Endothelial cell of umbilical vein (primary cell): ENCODE measurements around the gene ADGRG1. TPM values are rescaled to one million over a fixed set of nuclear protein-coding genes. Genes with fewer than 3 reads are reported as not detected.

Experiments used
- Bru-seq: library from RNA; stranded (reverse); fragments of 400-500 nt; gene quantifications from one replicate; lab custom pipeline; 2021; lab: Mats Ljungman, UMichigan
- BruChase-seq, 2 experiments: library from RNA; stranded (reverse); fragments of 400-500 nt; gene quantifications; one replicate each; lab custom pipeline; 2021; lab: Mats Ljungman, UMichigan
- BruUV-seq: library from RNA; stranded (reverse); fragments of 400-500 nt; replicated peaks from 2 replicates; lab custom pipeline; 2021; lab: Mats Ljungman, UMichigan
- CTCF ChIA-PET: fragments of 300-600, 350-600 bp; sonication (Branson Sonifier 250); formaldehyde crosslinking; loops from one replicate; lab custom pipeline; 2021; ENCODE audit warnings: antibody characterized with exemption, inconsistent platforms; lab: Charles Lee
- POLR2A ChIA-PET: fragments of 300-600, 350-600 bp; sonication (Branson Sonifier 250); formaldehyde crosslinking; loops from one replicate; lab custom pipeline; 2021; ENCODE audit warnings: antibody characterized with exemption, inconsistent platforms; lab: Charles Lee
- DNase-seq: peaks from one replicate; pipeline ENCODE4 v3.0.0-alpha.2; 2011; ENCODE audit warnings: low read depth, low spot score
- FAIRE-seq: peaks from 2 replicates; lab custom pipeline; 2011; peaks lifted over from hg19 to GRCh38; lab: Jason Lieb, UNC
- H2AFZ ChIP-seq: 2 replicates; pipeline ENCODE4 v1.6.0; 2012; ENCODE audit warnings: low read depth, low read length, control low read depth, inconsistent platforms
- H3K27ac ChIP-seq: 2 replicates; pipeline ENCODE4 v1.5.1; 2011; ENCODE audit warnings: low read depth, mild to moderate bottlenecking, control low read depth, low read length, moderate library complexity; ENCODE audit not compliant: insufficient read depth
- H3K27me3 ChIP-seq, 2 experiments: 2 replicates each; pipeline versions ENCODE4 v1.6.0 to v1.6.1; 2011; ENCODE audit warnings: low read length in 2 of 2, mixed read lengths in 1 of 2; ENCODE audit not compliant: control insufficient read depth in 2 of 2, insufficient read depth in 2 of 2
- H3K36me3 ChIP-seq, 2 experiments: 2 replicates in 1 of 2; 3 replicates in 1 of 2; pipeline ENCODE4 v1.5.1; 2011; ENCODE audit warnings: low read length in 2 of 2, mild to moderate bottlenecking in 1 of 2, moderate library complexity in 1 of 2; ENCODE audit not compliant: control insufficient read depth in 2 of 2, insufficient read depth in 2 of 2; ENCODE audit errors: extremely low read depth in 1 of 2
- H3K4me1 ChIP-seq: 3 replicates; pipeline ENCODE4 v1.5.1; 2011; ENCODE audit warnings: mild to moderate bottlenecking, low read length; ENCODE audit not compliant: control insufficient read depth, insufficient read depth; ENCODE audit errors: extremely low read depth
- H3K4me2 ChIP-seq: 2 replicates; pipeline ENCODE4 v1.6.1; 2011; ENCODE audit warnings: low read length, control low read depth, mixed read lengths; ENCODE audit not compliant: insufficient read depth
- H3K4me3 ChIP-seq, 3 experiments: fragments of 200-600 bp in 1 of 3; sonication (generic), shearing (Covaris generic) in 1 of 3; replicated peaks in 1 of 3; 2 replicates each; pipeline ENCODE4 v1.5.1; 2011 to 2016; ENCODE audit warnings: control low read depth in 3 of 3, low read length in 3 of 3, mild to moderate bottlenecking in 2 of 3, inconsistent platforms in 1 of 3, low read depth in 1 of 3, moderate library complexity in 1 of 3; ENCODE audit not compliant: insufficient read depth in 1 of 3
- H3K79me2 ChIP-seq: 2 replicates; pipeline ENCODE4 v1.6.0; 2012; ENCODE audit warnings: low read length, inconsistent platforms; ENCODE audit not compliant: control insufficient read depth, insufficient read depth
- H3K9ac ChIP-seq: replicated peaks from 2 replicates; pipeline ENCODE3; 2011; ENCODE audit warnings: low read length, control low read depth; ENCODE audit not compliant: insufficient read depth; ENCODE audit errors: extremely low read depth
- H3K9me1 ChIP-seq: replicated peaks from 3 replicates; pipeline ENCODE4 v1.6.0; 2011; ENCODE audit warnings: mild to moderate bottlenecking, low read length; ENCODE audit not compliant: control insufficient read depth, insufficient read depth; ENCODE audit errors: extremely low read depth
- H3K9me3 ChIP-seq: replicated peaks from 2 replicates; pipeline ENCODE4 v1.5.1; 2012; ENCODE audit warnings: low read length, inconsistent platforms; ENCODE audit not compliant: control insufficient read depth, insufficient read depth
- H4K20me1 ChIP-seq: replicated peaks from 2 replicates; pipeline ENCODE3; 2011; ENCODE audit warnings: mild to moderate bottlenecking, low read length; ENCODE audit not compliant: control insufficient read depth, insufficient read depth; ENCODE audit errors: extremely low read depth
- CTCF ChIP-seq, 2 donors: IDR thresholded peaks; 1 replicate in 1 of 2; 2 replicates in 1 of 2; pipeline ENCODE4 v1.5.1; 2011; ENCODE audit warnings: low read length in 2 of 2, mild to moderate bottlenecking in 2 of 2, moderate library complexity in 2 of 2, control low read depth in 1 of 2, inconsistent platforms in 1 of 2, low read depth in 1 of 2; ENCODE audit not compliant: insufficient read depth in 1 of 2; ENCODE audit errors: extremely low read depth in 1 of 2
- EZH2 ChIP-seq: IDR thresholded peaks from 2 replicates; pipeline ENCODE4 v1.6.1; 2012; ENCODE audit warnings: borderline replicate concordance, low read depth, mild to moderate bottlenecking, moderate library complexity, low read length, inconsistent platforms; ENCODE audit not compliant: severe bottlenecking
- FOS ChIP-seq: IDR thresholded peaks from 2 replicates; pipeline ENCODE4 v1.6.1; 2011; ENCODE audit warnings: mild to moderate bottlenecking, low read length, moderate library complexity, borderline replicate concordance; ENCODE audit not compliant: insufficient read depth
- GATA2 ChIP-seq: IDR thresholded peaks from 2 replicates; pipeline ENCODE4 v1.7.0; 2011; ENCODE audit warnings: low read depth, mild to moderate bottlenecking, moderate library complexity, mixed read lengths, low read length; ENCODE audit not compliant: insufficient read length, insufficient read depth
- JUN ChIP-seq: IDR thresholded peaks from 2 replicates; pipeline ENCODE4 v1.6.1; 2011; ENCODE audit warnings: borderline replicate concordance, low read depth; ENCODE audit not compliant: insufficient read length, insufficient read depth
- MYC ChIP-seq: IDR thresholded peaks from one replicate; pipeline ENCODE4 v1.6.1; 2011; ENCODE audit warnings: mild to moderate bottlenecking, low read depth, low read length
- POLR2A ChIP-seq: IDR thresholded peaks from 2 replicates; pipeline ENCODE4 v1.6.1; 2012; ENCODE audit warnings: low read depth, mild to moderate bottlenecking, control low read depth, low read length
- POLR2AphosphoS5 ChIP-seq: IDR thresholded peaks from 2 replicates; pipeline ENCODE4 v1.6.1; 2012; ENCODE audit warnings: low read depth, mild to moderate bottlenecking, control low read depth, low read length, moderate library complexity; ENCODE audit not compliant: insufficient read depth
- dilution Hi-C: fragments of 300-500 bp; cut with MboI; formaldehyde crosslinking; loops from one replicate; pipeline ENCODE4 v1.15.0; 2019; ENCODE audit warnings: low sequenced_read_pairs; ENCODE audit not compliant: extremely low pct_ligation_motif_present
- intact Hi-C: fragments of 100-400 bp; cut with micrococcal nuclease; formaldehyde crosslinking; loops from one replicate; pipeline ENCODE4 v1.10.0; 2022
- long read RNA-seq: library from polyadenylated mRNA; stranded (forward); transcript quantifications from one replicate; pipeline ENCODE4 v2.0.0, GENCODE V29; 2021
- polyA minus RNA-seq, 3 experiments: library from RNA; depleted of rRNA, polyadenylated mRNA; stranded (reverse); fragments of >200 nt; gene quantifications; 1 replicate in 1 of 3; 2 replicates in 2 of 3; pipeline ENCODE4 v1.2.3, GENCODE V29; 2011
- polyA plus RNA-seq, 4 experiments: library from polyadenylated mRNA; depleted of rRNA in 3 of 4; stranded (reverse) in 3 of 4; unstranded in 1 of 4; fragments of >200 nt; gene quantifications; 2 replicates each; pipeline versions ENCODE4 v1.2.1 to v1.2.3, GENCODE V29; 2011 to 2012; ENCODE audit warnings: missing spikeins in 1 of 4
- total RNA-seq: library from RNA; stranded (reverse); gene quantifications from 2 replicates; pipeline ENCODE4 v1.2.3, GENCODE V29; 2021
- TF ChIP-seq, protein P1 (sequence below): IDR thresholded peaks from 2 replicates; pipeline ENCODE4 v1.6.1; 2011; ENCODE audit not compliant: insufficient read depth, insufficient read length

Gene ADGRG1
- total RNA-seq (92.5 and 116 TPM in 2 replicates), polyA plus RNA-seq (45.6 and 45.7 TPM in 2 replicates), polyA minus RNA-seq (28.6 and 32.1 TPM in 2 replicates), Bru-seq, nascent RNA (percentile 45 among the genes with signal in this experiment), BruChase-seq, experiment 1, labeled RNA remaining after a 6-hour chase (percentile 76 among the genes with signal in this experiment), BruChase-seq, experiment 2, labeled RNA remaining after a 2-hour chase (percentile 61 among the genes with signal in this experiment)
- 34.6 and 34.8 TPM in 2 replicates for polyA plus RNA-seq (2011; cell fraction: cytosol; rRNA removed)
- polyA plus RNA-seq (2011; cell fraction: nucleus; rRNA removed), result 35.5 and 39.9 TPM in 2 replicates
- polyA plus RNA-seq (2012), result 50.7 and 64.0 TPM in 2 replicates
- 12.8 TPM for polyA minus RNA-seq (2011; cell fraction: cytosol; rRNA and poly(A)+ RNA removed)
- polyA minus RNA-seq (2011; cell fraction: nucleus; rRNA and poly(A)+ RNA removed), result 20.8 and 23.1 TPM in 2 replicates
- long read RNA-seq, full-length matches to known transcripts, result 34 of 160 reads
- long read RNA-seq, partial matches to known transcripts, result 82 of 160 reads
- long read RNA-seq, other reads (novel, unspliced or antisense), result 44 of 160 reads

DNA sequence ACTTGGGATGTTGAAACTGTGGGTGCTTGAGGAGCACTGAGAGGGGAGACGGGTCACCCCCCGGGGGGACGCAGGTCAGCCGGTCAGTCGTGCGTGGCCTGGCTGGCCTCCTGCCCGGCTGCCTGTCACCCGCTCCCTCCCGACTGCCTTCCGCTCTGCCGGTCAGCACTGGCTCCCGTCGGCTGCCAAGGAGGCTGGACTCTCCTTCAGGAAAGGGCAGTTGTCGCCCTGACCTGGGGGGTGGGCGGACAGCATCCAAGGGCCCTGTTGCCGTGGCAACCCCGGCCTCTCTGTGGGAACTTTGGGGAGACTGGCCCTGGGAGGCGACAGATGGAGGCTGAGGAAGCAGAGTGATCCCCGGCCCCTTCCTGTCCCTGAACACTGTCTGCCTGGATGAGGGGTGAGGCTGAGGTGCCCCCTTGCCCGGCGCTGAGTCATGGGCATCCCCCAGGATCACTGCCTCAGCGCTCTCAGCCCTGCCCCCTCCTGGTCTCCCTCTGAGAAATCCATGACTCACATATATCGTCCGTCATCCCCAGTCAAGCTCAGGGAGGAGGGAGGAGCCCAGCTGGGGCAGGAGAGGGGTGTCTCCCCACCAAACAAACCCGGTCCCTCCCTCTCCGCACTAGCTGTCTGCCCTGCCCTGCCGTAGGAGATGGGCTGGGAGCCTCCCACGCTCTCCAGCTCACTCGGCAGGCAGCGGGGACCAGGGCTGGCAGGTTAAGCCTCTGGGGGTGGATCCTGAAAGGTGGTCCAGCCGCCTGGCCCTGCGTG, at the start of gene ADGRG1:
TSS of gene ADGRG1 (plus strand) at position 623 of the 774 bp plus-strand sequence. CDS start 21,658 bp downstream, outside the sequence.
- Histone ChIP-seq H3K4me2 (peak within 1 kb of the TSS; percentile 62), H3K79me2 (peaks cover 47% of the 10 kb centered on the region), H4K20me1 (no peaks in the 10 kb centered on the region), H3K9me1 (no peaks in the 10 kb centered on the region), H3K9ac (peak within 1 kb of the TSS; percentile 50), H3K4me1 (peaks cover 43% of the 10 kb centered on the region), H3K4me3 (peak within 1 kb of the TSS; percentile 7 to 48 (median 45)), H3K9me3 (no peaks in the 10 kb centered on the region), H3K27me3 (no peaks in the 10 kb centered on the region), H3K27ac (peak within 1 kb of the TSS; percentile 88), H3K36me3 (no peaks in the 10 kb centered on the region), H2AFZ (peak within 1 kb of the TSS; percentile 52)
- CTCF ChIA-PET, result interaction anchor here (0.7 to 3.0 kb wide), 13 partner anchors 9 to 108 kb away, joined by 3 to 68 read pairs (median 3); no protein-coding TSS in a partner anchor
- peak; percentile 95 for DNase-seq
- POLR2A ChIA-PET, result interaction anchor here (0.6 to 1.3 kb wide), 4 partner anchors 9 to 107 kb away, joined by 3 to 9 read pairs (median 3); no protein-coding TSS in a partner anchor
- intact Hi-C loops, result loop anchor here (1.0 kb wide), 3 partner anchors 9 to 37 kb away; no protein-coding TSS in a partner anchor
- dilution Hi-C loops, result no loop called here
- FAIRE-seq, result peak; percentile 98
- TF ChIP-seq GATA2, result no peak
- no peak for TF ChIP-seq POLR2A
- TF ChIP-seq EZH2, result no peak
- TF ChIP-seq MYC, result no peak
- TF ChIP-seq, protein P1, sequence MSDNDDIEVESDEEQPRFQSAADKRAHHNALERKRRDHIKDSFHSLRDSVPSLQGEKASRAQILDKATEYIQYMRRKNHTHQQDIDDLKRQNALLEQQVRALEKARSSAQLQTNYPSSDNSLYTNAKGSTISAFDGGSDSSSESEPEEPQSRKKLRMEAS, result no peak
- TF ChIP-seq POLR2AphosphoS5, result peak; percentile 34
- peak; percentile 85 for TF ChIP-seq JUN
- TF ChIP-seq FOS, result peak; percentile 98
- peak in 1 of 2 donors; percentile 13 for TF ChIP-seq CTCF (IDR thresholded peaks at IDR 0.05; ENCODE audit: extremely low read depth in 1 of 2, insufficient read depth in 1 of 2, low read depth in 1 of 2, low read length in 2 of 2)
- TSS peak; percentile 60 for BruUV-seq
